Vagina (tissue), 2 donors: ENCODE data around the gene FADS3.

Experiments
- CTCF ChIP-seq, 3 experiments: fragments of 450-650 bp in 2 of 3; fragments of 200-600 bp in 1 of 3; sonication (generic) in 1 of 3; IDR thresholded peaks; one replicate each; pipeline ENCODE4 v1.5.1; 2017 to 2019; ENCODE audit warnings: antibody characterized with exemption in 3 of 3, mild to moderate bottlenecking in 2 of 3, moderate library complexity in 2 of 3
- POLR2A ChIP-seq, 2 donors: fragments of 450-650 bp; IDR thresholded peaks; one replicate each; pipeline ENCODE4 v1.6.1; 2017; ENCODE audit warnings: antibody characterized with exemption in 2 of 2, mild to moderate bottlenecking in 2 of 2, moderate library complexity in 2 of 2
- POLR2AphosphoS5 ChIP-seq, 2 donors: sonication (generic); formaldehyde crosslinking; IDR thresholded peaks; one replicate each; pipeline ENCODE4 v1.9.0; 2017; ENCODE audit warnings: antibody characterized with exemption in 2 of 2, mild to moderate bottlenecking in 2 of 2, low read depth in 1 of 2; ENCODE audit not compliant: insufficient read depth in 1 of 2

- TF ChIP-seq CTCF (IDR thresholded peaks at IDR 0.05) (no peak), POLR2A (IDR thresholded peaks at IDR 0.05) (no peak), POLR2AphosphoS5 (IDR thresholded peaks at IDR 0.05; ENCODE audit: insufficient read depth in 1 of 2, low read depth in 1 of 2) (no peak)
Observed at GRCh38 chr11:61924064-61924455, 32.7 kb upstream of the FADS3 start.
